ENCODE measurements around the gene PCCA. TPM values are rescaled to one million over a fixed set of nuclear protein-coding genes. Genes with fewer than 3 reads are reported as not detected.

PCCA gene
- total and polyA plus RNA-seq, 9 donors = 23.5 to 62.4 (median 45.8) TPM

DNA sequence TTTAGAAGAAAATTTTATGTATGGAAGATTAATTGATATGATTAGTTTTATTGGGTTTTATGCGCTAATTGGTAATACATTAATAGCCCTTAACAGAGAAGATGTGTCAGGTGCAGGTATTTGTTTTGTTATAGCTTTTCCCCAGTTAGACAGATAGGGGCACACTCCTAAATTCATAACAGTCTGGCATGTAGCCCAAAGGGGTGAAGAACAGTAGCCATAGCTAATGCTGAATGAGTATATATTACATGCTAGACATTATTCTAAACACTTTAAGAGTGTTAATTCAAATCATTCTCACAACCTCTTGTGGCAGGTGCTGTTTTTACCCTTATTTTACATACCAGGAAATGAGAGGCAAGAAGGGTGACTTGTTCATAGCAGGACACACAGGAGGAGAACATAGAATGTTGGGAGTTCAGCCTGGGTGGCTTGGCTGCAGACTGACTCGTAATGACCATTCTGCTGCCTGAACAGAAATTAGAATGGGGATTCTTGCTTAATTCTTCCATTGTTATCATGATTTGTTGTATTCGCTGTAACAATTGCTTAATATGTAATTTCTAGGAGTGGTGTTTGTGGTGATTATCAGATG is 20.1 kb downstream of the PCCA start:
- no peaks in the 10 kb centered on the region for H3K9me3 ChIP-seq
- 73 to 82% (median 81%) methylated on average over 3 of the region's 3 CpGs for WGBS, 3 donors
- no peak overlapping the region for H3K4me3 ChIP-seq
- intact Hi-C loops (cut with DNase I) = no loop called here
- no peaks in the 10 kb centered on the region for H3K27me3 ChIP-seq
- no peaks in the 10 kb centered on the region for H3K36me3 ChIP-seq
- TF ChIP-seq EP300 (IDR thresholded peaks at IDR 0.05) (no peak), POLR2A (IDR thresholded peaks at IDR 0.05) (no peak)
- TF ChIP-seq, protein P1, sequence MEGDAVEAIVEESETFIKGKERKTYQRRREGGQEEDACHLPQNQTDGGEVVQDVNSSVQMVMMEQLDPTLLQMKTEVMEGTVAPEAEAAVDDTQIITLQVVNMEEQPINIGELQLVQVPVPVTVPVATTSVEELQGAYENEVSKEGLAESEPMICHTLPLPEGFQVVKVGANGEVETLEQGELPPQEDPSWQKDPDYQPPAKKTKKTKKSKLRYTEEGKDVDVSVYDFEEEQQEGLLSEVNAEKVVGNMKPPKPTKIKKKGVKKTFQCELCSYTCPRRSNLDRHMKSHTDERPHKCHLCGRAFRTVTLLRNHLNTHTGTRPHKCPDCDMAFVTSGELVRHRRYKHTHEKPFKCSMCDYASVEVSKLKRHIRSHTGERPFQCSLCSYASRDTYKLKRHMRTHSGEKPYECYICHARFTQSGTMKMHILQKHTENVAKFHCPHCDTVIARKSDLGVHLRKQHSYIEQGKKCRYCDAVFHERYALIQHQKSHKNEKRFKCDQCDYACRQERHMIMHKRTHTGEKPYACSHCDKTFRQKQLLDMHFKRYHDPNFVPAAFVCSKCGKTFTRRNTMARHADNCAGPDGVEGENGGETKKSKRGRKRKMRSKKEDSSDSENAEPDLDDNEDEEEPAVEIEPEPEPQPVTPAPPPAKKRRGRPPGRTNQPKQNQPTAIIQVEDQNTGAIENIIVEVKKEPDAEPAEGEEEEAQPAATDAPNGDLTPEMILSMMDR (IDR thresholded peaks at IDR 0.05) = no peak
- H3K4me1 ChIP-seq (ENCODE audit: insufficient read depth) = no peaks in the 10 kb centered on the region
- no peak overlapping the region for H3K27ac ChIP-seq
- DNase-seq = no peak

DNA sequence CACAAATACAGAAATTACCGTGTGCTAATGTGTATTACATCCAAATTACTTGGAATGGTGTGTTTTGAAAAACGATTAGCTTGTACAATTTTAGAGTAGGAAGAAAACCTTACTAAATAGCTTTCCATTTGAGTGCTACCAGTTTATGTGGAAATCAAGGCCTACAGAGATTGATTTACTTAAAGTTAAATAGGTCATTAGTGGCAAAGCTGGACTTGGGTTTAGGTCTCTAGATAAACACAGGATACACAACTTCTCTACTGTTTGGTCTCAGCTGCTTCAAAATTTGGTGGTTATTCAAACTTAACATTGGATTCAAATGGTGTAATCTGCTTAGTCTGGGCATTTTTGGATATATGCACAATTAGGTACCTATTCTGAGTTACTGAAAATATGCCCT is 21.4 kb downstream of the PCCA start:
- no peak overlapping the region for H3K4me3 ChIP-seq
- H3K9me3 ChIP-seq = no peaks in the 10 kb centered on the region
- TF ChIP-seq, protein P1 (IDR thresholded peaks at IDR 0.05) = no peak
- TF ChIP-seq POLR2A (IDR thresholded peaks at IDR 0.05) = no peak
- no peak for TF ChIP-seq EP300 (IDR thresholded peaks at IDR 0.05)
- intact Hi-C loops (cut with DNase I) = loop anchor here in 1 of 4 donors (10.0 kb wide), 1 partner anchor 405 kb away; no protein-coding TSS in a partner anchor
- DNase-seq = no peak
- WGBS, 3 donors = 88 to 93% (median 89%) methylated on average over 2 of the region's 2 CpGs
- no peak overlapping the region for H3K27ac ChIP-seq
- H3K36me3 ChIP-seq = no peaks in the 10 kb centered on the region
- H3K4me1 ChIP-seq (ENCODE audit: insufficient read depth) = no peaks in the 10 kb centered on the region
- H3K27me3 ChIP-seq = no peaks in the 10 kb centered on the region

DNA sequence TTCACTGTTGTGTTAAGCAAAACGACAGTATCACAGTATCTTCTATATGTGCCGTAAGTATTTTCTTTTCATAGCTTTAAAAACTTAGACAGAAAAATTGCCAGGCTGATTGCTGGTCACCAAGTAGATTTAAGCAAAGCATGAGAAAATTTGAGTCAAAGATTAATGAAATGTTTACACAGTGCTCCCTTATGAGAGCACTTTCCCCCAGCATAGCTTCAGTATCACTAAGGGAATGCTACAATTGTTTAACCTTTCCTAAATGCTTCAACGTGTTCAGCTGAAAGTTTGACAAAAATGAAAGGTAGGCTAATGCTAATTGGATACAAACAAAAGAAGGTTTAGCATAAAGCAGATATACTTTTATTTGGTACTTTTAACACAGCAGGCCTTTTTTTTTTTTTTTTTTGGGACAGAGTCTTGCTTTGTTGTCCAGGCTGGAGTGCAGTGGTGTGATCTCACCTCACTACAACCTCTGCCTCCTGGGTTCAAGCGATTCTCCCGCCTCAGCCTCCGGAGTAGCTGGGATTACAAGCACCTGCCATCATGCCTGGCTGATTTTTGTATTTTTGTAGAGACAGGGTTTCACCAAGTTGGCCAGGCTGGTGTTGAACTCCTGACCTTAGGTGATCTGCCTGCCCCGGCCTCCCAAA is 23.4 kb downstream of the PCCA start:
- no peak for DNase-seq
- Histone ChIP-seq H3K9me3 (no peaks in the 10 kb centered on the region), H3K36me3 (no peaks in the 10 kb centered on the region), H3K27ac (no peak overlapping the region), H3K27me3 (no peaks in the 10 kb centered on the region), H3K4me1 (ENCODE audit: insufficient read depth) (no peaks in the 10 kb centered on the region), H3K4me3 (no peak overlapping the region)
- WGBS, 3 donors = 74 to 89% (median 78%) methylated on average over 7 of the region's 7 CpGs
- TF ChIP-seq POLR2A (IDR thresholded peaks at IDR 0.05) (no peak), EP300 (IDR thresholded peaks at IDR 0.05) (no peak)
- TF ChIP-seq, protein P1 (IDR thresholded peaks at IDR 0.05) = no peak
- intact Hi-C loops (cut with DNase I) = loop anchor here in 1 of 4 donors (10.0 kb wide), 1 partner anchor 402 kb away; no protein-coding TSS in a partner anchor

DNA sequence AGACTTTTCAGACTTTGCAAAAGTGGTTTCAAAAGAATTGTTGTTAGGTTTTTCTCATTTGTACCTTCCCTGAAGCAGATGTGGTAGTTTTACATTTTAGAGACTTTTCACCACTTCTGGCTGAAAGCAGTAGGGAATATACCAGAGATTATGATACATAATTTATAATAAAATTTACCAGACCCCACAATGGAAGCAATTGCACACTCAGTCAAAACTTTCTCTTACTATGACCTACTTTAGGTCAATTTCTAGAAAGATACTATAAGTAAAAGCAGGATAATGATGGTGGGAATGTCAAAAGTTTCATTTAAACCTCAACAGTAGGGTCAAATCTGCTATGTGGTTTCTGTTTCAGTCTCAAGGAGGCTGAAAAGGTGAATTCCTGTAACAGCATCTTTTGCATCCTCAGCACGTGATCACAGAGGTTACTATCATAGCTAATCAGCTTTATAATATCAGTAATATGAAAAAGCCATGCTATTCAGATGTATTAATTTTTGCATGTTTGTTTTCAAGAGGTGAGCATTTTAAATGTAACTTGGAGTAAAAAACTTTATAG is 26.9 kb downstream of the PCCA start:
- TF ChIP-seq, protein P1 (IDR thresholded peaks at IDR 0.05) = no peak
- TF ChIP-seq EP300 (IDR thresholded peaks at IDR 0.05) (no peak), POLR2A (IDR thresholded peaks at IDR 0.05) (no peak)
- Histone ChIP-seq H3K27ac (no peak overlapping the region), H3K27me3 (no peaks in the 10 kb centered on the region), H3K36me3 (no peaks in the 10 kb centered on the region), H3K4me1 (ENCODE audit: insufficient read depth) (no peaks in the 10 kb centered on the region), H3K4me3 (no peak overlapping the region), H3K9me3 (no peaks in the 10 kb centered on the region)
- DNase-seq = no peak
- WGBS, 3 donors = 67 to 78% (median 71%) methylated on average over 1 of the region's 1 CpG
- intact Hi-C loops (cut with DNase I) = loop anchor here in 1 of 4 donors (10.0 kb wide), 1 partner anchor 399 kb away; no protein-coding TSS in a partner anchor
